HG02623 (cell line): ENCODE measurements around the gene ENO3.

Experiments used
- ATAC-seq: cut with Tn5 transposase; IDR thresholded peaks from one replicate; pipeline ENCODE4 v1.9.1; 2021; ENCODE audit warnings: moderate library complexity; ENCODE audit not compliant: unreplicated experiment

ENO3 gene

DNA sequence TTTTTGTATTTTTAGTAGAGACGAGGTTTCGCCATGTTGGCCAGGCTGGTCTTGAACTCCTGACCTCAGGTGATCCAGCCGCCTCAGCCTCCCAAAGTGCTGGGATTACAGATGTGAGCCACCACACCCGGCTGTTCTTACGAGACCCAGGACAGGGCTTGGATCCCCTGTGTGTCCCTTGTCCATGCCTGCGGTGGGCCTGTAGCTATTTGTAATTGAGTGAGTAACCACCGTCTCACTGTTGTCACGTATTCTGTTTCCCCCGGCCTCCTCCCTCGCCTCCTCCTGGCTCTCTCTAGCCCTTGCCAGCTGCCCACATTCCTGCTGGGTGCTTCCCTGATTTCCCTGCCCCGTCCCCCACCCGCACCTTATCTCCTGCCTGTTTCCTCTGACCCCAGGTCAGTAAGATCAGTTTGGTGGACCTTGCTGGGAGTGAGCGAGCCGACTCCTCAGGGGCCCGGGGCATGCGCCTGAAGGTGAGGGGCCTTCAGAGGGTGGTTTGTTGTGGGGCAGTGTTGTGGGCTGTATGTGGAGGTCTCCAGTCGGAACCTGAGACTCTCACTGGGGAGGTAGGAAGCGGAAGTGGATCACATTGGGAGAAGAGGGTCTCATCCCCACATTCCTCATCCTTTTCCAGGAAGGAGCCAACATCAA lies 52.4 kb downstream of the ENO3 start:
- no peak for ATAC-seq
